ENCODE data around the gene MFAP3L. TPM values are rescaled to one million over a fixed set of nuclear protein-coding genes. Genes with fewer than 3 reads are reported as not detected.
A peak's percentile ranks its signal among the peaks of the same experiment; 100 is the strongest.
"Not testable (repeated sequence)": the region's sequence is repeated elsewhere in the genome, so short reads cannot be mapped to it uniquely, and the experiment has no call there.

The MFAP3L gene
- total RNA-seq, 1 experiment from 2014 or later, result 0.12 TPM

- no peak for DNase-seq (ENCODE audit: low read depth)
Observed at GRCh38 chr4:169987327-169988228, 38.6 kb downstream of the MFAP3L start.

GRCh38 chr4:169986369-169986768 lies 39.8 kb downstream of the MFAP3L start:
- DNase-seq (ENCODE audit: low read depth), result no peak

- DNase-seq (ENCODE audit: low read depth), result no peak
Observed at GRCh38 chr4:169985881-169986280, 40.3 kb downstream of the MFAP3L start.

- DNase-seq (ENCODE audit: low read depth), result no peak
Observed at GRCh38 chr4:169984745-169985144, 41.5 kb downstream of the MFAP3L start.

GRCh38 chr4:169984173-169984572 lies 42.0 kb downstream of the MFAP3L start:
- no peak for DNase-seq (ENCODE audit: low read depth)

- no peak for DNase-seq (ENCODE audit: low read depth)
Observed at GRCh38 chr4:169976951-169977350, 49.2 kb downstream of the MFAP3L start.

DNA sequence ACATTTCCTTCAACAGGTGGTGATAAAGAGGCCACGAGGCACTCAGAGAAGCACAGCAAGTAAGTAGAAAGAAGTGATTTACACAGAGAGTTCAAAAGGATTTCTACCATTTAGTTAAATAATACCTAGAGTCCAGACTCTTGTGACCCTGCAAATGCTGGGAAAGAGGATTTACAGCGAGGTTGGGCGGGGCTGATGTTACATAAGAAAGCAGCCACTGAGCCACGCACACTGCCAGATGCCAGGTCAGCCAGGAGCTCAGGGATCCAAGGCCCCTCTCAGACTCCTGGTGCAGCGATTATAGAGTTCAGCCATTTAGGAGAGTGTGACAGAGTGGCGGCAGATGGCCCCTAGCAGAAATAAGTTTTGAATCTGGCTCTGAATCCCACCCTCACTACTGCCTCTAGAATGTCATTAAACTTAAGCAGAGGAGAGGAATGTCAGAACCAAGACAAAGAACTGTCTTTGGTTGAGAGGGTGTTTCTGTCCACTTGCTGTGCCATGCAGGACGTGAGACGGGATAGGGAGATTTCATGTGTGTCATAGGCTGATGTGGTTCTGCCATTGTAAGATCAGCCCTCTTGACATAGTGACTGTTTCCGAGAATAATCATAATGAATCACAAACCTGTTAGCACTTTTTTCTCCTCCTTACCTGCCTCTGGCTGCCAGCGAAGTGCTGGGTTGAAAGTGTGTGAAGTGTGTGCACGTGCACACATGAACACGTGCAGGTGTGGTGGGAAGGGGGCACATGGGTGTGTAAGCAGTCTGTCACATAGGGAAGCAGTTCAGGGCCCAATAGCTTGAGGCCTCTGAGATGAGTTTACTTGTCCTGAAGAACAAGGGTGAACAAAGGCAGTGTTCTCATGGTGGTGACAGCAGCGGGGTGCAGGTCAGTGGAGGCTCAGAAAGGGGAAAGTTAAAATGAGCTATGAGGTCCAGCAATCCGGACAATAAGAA lies 50.1 kb downstream of the MFAP3L start:
- no peak for DNase-seq (ENCODE audit: low read depth)

GRCh38 chr4:169975131-169975837 lies 50.9 kb downstream of the MFAP3L start:
- DNase-seq (ENCODE audit: low read depth), result no peak

DNA sequence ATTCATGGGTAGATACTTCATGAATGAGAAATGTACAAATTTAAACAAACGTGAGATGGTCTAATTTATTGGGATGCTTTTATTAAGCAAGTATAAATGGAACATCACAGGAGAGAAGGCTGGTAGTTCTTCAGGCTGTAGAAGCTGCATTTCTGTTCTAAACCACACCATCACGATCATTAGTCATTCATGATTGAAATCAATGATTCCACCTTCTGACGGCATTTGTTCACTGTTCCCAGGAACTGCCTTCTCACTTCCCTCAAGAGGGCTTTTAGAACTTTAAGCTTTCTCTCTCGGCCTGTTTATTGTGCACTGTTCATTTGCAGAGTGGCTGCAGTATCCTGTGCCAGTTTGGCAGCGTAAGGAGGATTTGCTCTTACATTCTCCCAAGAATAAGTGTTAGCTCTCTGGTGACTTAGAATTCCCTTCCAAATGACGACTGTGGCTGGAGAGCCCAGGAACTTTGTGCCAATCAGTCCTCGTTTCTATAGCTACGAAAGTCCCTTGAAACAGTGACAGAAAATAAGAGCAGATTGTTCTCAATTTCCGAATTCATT lies 54.7 kb downstream of the MFAP3L start:
- no peak for DNase-seq (ENCODE audit: low read depth)

DNA sequence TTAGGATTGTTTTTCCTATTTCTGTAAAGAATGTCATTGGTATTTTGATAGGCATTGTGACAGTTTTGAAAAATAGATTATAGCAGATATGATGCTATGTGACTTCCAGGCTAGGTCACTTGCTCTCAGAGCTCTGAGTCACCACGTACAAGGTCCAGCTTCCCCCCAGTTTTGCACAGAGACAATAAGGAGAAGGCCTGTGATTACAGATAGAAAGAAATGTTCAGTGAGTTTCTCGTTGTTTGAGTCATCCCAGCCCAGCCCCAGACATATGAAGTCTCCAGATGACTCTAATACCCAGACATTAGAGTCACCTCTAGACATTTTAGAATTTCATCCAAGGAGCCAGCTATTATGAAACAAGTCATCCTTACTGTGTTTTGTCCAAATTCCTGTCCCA lies 57.2 kb downstream of the MFAP3L start:
- peak; percentile 4 for DNase-seq (ENCODE audit: low read depth)

- DNase-seq (ENCODE audit: low read depth), result no peak
Observed at GRCh38 chr4:169963998-169964397, 62.2 kb downstream of the MFAP3L start.

GRCh38 chr4:169959254-169959653 lies 66.9 kb downstream of the MFAP3L start:
- DNase-seq (ENCODE audit: low read depth), result no peak

DNA sequence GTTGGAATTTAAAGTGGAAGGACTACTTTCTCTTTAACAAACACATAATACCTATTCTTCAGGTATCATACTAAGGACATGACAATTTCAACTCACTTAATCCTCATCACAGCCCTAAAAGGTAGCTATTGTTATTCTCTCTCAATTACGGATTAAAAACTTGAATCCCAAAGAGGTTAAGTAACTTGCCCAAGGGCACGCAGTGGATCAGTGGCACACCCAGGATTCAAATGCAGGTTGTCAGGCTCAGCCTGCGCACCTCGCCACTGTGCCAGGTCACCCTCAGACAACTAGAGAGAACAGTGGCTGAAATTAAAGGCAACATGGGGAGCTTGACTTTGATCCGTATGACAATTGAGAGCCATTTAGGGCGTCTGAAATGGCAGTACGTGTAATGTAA lies 67.6 kb downstream of the MFAP3L start:
- no peak for DNase-seq (ENCODE audit: low read depth)

DNA sequence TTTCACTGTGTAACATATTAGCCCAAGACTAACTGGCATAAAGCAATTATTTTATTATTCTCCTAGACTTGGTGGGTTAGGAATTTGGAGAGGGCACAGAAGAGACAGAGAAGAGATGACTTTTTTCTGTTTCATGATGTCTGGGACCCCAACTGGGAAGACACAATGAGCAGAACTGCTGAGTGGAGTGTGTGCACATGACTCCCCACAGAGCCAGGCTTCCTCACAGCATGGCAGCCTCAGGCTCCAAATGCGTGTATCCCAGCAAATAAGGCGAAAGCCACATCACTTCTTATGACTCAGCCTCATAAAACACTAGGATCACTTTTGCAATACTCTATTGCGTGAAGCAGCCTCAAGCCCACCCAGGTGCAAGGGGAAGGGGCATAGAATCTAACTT lies 68.4 kb downstream of the MFAP3L start:
- peak; percentile 3 for DNase-seq (ENCODE audit: low read depth)

- no peak for DNase-seq (ENCODE audit: low read depth)
Observed at GRCh38 chr4:169956091-169956843, 69.9 kb downstream of the MFAP3L start.

DNA sequence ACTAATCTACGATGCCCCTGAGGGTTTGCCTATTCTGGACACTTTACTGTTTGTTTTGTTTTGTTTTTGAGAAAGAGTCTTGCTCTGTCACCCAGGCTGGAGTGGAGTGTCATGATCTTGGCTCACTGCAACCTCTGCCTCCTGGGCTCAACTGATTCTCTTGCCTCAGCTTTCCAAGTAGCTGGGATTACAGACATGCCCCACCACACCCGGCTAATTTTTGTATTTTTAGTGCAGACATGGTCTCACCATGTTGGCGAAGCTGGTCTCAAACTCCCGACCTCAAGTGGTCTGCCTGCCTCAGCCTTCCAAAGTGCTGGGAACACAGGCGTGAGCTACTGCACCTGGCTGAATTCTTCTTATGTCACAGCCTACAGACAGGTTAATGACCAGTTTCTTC lies 70.7 kb downstream of the MFAP3L start:
- no peak for DNase-seq (ENCODE audit: low read depth)

GRCh38 chr4:169952236-169953002 lies 73.8 kb downstream of the MFAP3L start:
- no peak for DNase-seq (ENCODE audit: low read depth)

DNA sequence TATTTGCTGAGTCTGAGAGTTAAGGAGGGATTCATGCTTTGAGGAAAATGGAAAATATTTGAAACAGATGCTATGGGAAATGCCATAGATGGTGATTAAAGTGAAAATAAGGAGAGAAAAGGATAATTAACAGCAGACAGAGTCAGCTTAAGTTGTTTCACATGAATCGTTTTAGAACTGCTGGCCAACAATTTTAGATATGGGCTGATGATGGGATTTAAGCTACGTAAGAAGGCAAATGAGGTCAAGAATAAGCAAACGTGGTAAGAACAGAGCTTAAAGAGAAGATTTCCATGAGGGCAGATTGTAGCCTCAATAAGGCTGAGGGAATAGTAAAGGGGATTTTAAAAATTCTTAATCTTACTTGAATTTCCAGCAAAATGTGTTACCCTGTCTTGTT lies 77.9 kb downstream of the MFAP3L start:
- no peak for DNase-seq (ENCODE audit: low read depth)

DNA sequence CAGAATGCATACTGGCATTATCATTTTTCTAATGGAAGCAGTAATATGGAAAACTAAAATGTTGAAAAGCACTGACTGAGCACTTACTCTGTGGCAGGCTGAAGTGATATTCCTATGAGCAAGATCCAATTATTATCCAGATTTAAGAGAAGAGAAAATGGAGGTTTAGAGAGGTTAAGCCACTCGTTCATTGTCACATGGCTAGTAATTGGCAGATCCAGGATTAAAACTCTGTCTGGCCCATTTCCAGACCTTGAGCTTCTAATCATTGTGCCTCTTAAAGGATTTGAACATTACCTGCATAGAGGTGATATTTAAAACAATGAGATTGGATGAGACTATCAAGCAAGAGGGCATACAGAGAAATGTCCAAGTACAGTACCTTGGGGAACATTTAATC lies 80.6 kb downstream of the MFAP3L start:
- DNase-seq (ENCODE audit: low read depth), result no peak

DNA sequence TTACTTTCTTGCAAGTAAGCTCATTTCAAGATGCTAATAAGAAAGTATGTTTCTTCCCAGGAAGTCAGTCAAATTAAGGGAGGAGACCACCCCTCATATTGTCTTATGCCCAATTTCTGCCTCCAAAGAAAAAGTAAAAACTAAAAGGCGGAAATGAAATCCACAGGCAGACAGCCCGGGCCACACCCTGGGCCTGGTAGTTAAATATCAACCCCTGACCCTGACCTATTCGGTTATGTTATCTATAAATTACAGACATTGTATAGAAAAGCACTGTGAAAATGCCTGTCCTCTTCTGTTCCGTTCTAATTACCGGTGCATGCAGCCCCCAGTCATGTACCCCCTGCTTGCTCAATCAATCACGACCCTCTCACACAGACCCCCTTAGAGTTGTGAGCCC lies 82.6 kb downstream of the MFAP3L start:
- not testable (repeated sequence) for DNase-seq (ENCODE audit: low read depth)

All from M059J (cell line).